ENCODE measurements around the gene MARCHF10.

MARCHF10 gene

DNA sequence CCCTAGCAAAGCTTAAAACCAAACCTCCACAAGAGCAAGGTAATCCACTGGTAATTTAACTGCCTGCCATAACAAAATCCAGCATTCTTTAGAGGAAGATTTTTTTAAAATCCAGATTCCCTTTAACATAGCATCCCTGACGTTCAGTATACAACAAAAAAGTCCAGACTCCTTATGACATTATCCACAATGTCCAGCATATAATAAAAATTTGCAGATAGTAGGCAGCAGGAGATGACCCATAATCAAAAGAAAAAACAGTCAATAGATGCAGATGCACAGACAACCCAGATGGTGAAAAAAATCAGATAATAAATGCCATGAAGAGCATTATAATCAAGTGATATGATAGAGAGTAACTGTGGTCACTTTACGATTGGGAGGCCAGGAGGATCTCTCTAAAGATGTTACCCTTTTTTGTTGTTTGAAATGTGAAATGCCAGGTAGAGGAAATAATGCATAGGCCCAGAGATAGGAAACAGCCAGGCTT lies 147.4 kb downstream of the MARCHF10 start:
- peaks cover 28% of the 10 kb centered on the region for H3K36me3 ChIP-seq (replicated peaks)
- TF ChIP-seq, protein P1, sequence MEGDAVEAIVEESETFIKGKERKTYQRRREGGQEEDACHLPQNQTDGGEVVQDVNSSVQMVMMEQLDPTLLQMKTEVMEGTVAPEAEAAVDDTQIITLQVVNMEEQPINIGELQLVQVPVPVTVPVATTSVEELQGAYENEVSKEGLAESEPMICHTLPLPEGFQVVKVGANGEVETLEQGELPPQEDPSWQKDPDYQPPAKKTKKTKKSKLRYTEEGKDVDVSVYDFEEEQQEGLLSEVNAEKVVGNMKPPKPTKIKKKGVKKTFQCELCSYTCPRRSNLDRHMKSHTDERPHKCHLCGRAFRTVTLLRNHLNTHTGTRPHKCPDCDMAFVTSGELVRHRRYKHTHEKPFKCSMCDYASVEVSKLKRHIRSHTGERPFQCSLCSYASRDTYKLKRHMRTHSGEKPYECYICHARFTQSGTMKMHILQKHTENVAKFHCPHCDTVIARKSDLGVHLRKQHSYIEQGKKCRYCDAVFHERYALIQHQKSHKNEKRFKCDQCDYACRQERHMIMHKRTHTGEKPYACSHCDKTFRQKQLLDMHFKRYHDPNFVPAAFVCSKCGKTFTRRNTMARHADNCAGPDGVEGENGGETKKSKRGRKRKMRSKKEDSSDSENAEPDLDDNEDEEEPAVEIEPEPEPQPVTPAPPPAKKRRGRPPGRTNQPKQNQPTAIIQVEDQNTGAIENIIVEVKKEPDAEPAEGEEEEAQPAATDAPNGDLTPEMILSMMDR (IDR thresholded peaks at IDR 0.05; ENCODE audit: low read depth, low read length, missing control alignments), result no peak
- no peak for DNase-seq

DNA sequence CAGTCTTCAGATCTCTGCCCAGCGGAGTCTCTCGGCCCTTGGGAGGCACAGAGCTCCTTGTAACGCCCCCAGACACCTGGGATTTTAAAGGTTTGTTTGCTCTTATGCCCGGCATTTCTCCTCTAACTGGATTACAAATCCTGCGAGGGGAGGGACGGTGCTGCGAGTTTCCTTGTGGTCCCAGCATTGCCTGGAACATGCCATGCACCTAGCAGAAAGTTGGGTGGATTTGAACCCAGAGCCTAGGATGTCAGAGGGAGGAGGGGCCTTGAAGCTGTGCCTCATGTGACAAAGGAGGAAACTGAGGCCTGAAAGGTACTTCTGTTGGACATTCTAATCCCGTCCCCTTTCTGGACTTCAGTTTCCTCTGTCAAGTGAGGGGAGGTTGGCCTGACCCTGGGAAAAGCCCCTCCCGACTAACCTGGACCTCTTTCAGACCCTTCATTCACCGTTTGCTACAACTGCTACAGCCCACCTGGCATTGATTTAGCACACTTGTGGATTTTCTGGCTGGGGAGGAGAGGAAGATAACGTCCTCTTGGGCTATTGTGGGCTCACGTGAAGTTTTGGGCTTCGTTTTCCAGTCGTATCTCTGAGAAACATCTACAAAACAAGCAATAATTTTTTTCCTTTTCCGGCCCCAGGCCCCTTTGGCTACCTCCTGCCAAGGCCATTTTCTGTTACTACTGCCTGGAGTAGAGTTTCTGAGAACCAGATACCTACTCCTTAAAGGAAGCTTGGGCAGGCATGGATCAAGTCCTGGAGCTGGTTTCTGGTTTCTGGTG lies 149.8 kb downstream of the MARCHF10 start:
- H3K36me3 ChIP-seq (replicated peaks), result peaks cover 14% of the 10 kb centered on the region
- in situ Hi-C loops (cut with HindIII; ENCODE audit: low pct_ligation_motif_present, low sequenced_read_pairs), result no loop called here
- TF ChIP-seq, protein P1 (IDR thresholded peaks at IDR 0.05; ENCODE audit: low read depth, low read length, missing control alignments), result no peak
- no peak for DNase-seq
- H3K27ac ChIP-seq, result no peak overlapping the region
- H3K4me3 ChIP-seq (ENCODE audit: low read depth, low read length), result no peak overlapping the region
- no peaks in the 10 kb centered on the region for H3K27me3 ChIP-seq (replicated peaks)

More for the DNA sequence above, 147.4 kb downstream of the MARCHF10 start:
- in situ Hi-C loops (cut with HindIII; ENCODE audit: low pct_ligation_motif_present, low sequenced_read_pairs), result no loop called here
- Histone ChIP-seq H3K27me3 (replicated peaks) (no peaks in the 10 kb centered on the region), H3K4me3 (ENCODE audit: low read depth, low read length) (no peak overlapping the region), H3K27ac (no peak overlapping the region)

DNA sequence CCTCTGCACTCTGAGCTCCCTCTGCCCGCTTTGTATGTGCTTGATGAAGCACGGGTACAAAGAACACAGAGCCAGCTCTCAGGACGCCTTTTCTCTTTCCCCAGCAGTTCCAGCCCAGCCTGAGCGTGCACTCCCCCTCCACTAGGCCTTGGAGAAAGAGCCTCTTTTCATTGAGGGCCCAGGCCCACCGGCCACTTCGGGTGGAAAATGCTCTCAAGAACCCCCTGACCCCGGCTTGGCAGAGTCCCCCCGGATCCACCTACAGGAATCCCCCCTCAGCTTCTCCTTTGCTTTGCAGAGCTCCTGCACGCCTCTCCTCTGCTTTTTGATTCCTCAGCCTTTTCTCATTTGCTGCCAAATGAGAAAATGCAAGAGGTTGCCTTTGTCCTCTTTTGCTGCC lies 150.4 kb downstream of the MARCHF10 start:
- no peak for DNase-seq
- no peak overlapping the region for H3K4me3 ChIP-seq (ENCODE audit: low read depth, low read length)
- no peak overlapping the region for H3K27ac ChIP-seq
- peaks cover 14% of the 10 kb centered on the region for H3K36me3 ChIP-seq (replicated peaks)
- TF ChIP-seq, protein P1 (IDR thresholded peaks at IDR 0.05; ENCODE audit: low read depth, low read length, missing control alignments), result no peak
- in situ Hi-C loops (cut with HindIII; ENCODE audit: low pct_ligation_motif_present, low sequenced_read_pairs), result no loop called here
- no peaks in the 10 kb centered on the region for H3K27me3 ChIP-seq (replicated peaks)

DNA sequence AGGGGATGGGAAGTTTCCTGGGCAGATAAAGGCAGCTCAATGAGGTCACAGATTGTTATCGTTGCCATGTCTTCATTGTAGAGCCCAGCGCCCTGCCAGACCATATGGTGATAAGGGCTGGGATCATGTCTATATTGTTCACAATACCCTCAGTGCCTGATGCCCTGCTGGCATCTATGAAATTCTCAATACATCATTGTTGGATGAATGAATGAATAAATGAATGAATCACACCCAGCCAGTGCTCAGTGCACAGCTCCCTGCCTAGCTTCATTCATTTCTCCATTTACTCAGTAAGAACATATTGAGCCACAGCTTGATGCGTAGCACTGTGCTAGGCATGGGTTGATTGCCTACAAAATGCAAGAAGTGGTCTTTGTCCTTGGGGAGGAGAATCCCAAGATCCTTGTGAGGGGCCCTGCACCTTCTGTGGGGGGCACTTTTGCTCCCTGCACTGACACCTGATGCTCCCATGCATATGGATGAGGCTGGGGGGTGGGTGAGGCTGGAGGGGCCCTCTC lies 150.9 kb downstream of the MARCHF10 start:
- Histone ChIP-seq H3K27ac (no peak overlapping the region), H3K36me3 (replicated peaks) (peaks cover 14% of the 10 kb centered on the region), H3K4me3 (ENCODE audit: low read depth, low read length) (no peak overlapping the region), H3K27me3 (replicated peaks) (no peaks in the 10 kb centered on the region)
- TF ChIP-seq, protein P1 (IDR thresholded peaks at IDR 0.05; ENCODE audit: low read depth, low read length, missing control alignments), result no peak
- in situ Hi-C loops (cut with HindIII; ENCODE audit: low pct_ligation_motif_present, low sequenced_read_pairs), result no loop called here
- no peak for DNase-seq

GRCh38 chr17:62656446-62656845 lies 151.7 kb downstream of the MARCHF10 start:
- in situ Hi-C loops (cut with HindIII; ENCODE audit: low pct_ligation_motif_present, low sequenced_read_pairs), result no loop called here
- no peak overlapping the region for H3K4me3 ChIP-seq (ENCODE audit: low read depth, low read length)
- no peaks in the 10 kb centered on the region for H3K27me3 ChIP-seq (replicated peaks)
- TF ChIP-seq, protein P1 (IDR thresholded peaks at IDR 0.05; ENCODE audit: low read depth, low read length, missing control alignments), result no peak
- no peak overlapping the region for H3K27ac ChIP-seq
- no peak for DNase-seq
- peaks cover 14% of the 10 kb centered on the region for H3K36me3 ChIP-seq (replicated peaks)

All from brain microvascular endothelial cell (primary cell).